Stimulated activated CD4-positive, alpha-beta T cell treated with anti-CD3 and anti-CD28 coated beads, Interleukin-2, amount 100 ng/mL, for 4 hours (primary cell): ENCODE data around the gene NAV2.

ENCODE experiments used
- DNase-seq: peaks from one replicate; pipeline ENCODE4 v3.0.0-alpha.2; 2020; ENCODE audit warnings: low read depth

Gene NAV2

DNA sequence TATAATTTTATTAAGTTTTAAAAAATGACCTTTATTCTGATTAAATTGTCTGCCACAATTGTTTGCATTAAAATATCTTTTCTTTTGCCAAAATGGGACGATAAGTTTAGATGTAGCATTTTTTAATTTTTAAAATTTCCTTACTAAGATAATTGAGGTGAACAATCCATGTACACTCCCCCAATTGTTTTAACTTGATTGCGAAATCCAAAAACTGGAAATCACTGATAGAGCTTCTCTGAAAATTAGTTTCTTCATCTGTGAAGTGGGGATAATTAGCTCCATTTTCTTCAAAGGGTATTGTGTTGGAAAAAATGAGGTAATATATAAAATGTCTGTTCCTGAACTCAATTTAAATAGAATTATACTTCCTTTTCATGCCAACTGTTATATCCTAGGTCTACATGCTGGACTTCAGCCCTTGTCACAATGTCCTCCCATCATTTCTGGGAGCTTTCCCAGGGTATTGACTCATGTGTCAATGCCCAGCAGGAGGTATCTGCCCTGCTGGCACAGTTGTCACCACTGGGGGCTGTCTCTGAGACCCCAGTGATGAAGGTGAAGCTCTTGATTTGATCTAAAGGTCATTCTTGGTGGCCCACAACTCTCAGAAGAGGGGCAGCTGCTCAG, 28.7 kb upstream of the NAV2 start:
- DNase-seq, result no peak

DNA sequence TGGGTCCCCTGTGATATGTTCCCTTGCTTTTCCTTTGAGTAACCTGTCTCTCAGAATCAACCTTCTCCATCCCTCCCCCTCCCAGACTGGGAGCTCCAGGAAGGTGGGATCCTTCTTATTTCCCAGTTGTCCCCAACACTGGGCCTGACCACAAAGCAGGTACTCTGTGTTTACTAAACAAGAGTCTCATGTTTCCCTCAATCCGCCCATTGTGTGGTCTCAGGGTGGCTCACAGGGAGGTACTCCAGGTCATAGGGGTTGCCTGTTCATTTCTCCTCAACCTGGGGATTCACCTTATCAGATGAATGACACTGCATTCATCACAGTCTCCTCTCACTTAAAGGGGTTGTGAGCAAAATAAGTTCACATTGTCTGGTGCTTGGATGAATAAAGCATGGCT, 26.4 kb upstream of the NAV2 start:
- DNase-seq, result no peak

DNA sequence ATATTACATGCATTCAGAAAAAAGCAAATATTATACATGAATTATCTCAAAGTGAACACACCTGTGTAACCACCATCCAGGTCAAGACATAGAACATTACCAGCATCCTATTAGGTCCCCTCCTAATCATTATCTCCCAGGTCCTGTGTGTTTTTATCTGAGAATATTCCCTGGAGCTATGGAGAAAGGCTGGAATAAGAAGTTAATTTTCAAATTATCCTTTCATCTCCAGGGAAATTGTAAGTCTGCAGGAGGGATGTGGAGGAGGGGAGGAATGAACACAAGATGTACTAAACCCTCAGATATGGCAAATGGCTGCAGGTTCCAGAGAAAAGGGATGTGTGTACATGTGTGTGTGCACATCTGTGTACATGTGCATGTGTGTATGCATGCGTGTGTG, 25.2 kb upstream of the NAV2 start:
- DNase-seq, result no peak

- DNase-seq, result no peak
Observed at GRCh38 chr11:19689281-19690000, 23.2 kb upstream of the NAV2 start.

GRCh38 chr11:19690885-19691284, 21.8 kb upstream of the NAV2 start:
- DNase-seq, result no peak

DNA sequence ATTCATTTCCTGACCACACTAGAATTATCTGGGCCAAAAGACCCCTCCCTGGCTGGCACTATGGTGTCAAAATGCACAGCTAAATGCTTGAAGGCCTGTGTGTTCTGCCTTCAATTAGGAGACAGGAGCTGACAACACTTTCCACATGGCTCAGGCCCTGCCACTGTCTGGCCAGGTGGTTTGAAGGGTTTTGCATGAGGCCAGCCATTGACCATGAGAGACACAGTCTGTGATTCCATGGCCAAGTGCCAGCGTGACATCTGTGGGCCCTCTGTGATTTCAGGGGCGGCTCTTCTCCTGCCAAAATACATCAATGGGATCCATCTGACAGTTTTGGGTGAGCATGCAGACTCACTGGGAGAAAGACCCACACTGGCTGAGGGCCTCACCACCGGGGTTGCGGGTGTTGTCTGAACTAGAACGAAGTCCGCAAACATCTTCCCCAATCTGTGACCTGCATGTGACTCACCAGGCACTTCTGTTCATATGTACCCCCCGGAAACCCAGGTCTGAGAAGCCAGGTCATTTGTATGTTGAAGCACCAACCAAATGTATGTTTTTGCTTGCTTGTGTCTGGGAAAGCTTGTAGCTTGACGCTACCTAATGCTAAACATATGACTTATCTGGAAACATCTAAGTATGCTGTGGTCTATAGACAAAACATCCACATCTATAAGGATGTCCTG, 20.7 kb upstream of the NAV2 start:
- DNase-seq, result no peak

- DNase-seq, result no peak
Observed at GRCh38 chr11:19693146-19693545, 19.5 kb upstream of the NAV2 start.

DNA sequence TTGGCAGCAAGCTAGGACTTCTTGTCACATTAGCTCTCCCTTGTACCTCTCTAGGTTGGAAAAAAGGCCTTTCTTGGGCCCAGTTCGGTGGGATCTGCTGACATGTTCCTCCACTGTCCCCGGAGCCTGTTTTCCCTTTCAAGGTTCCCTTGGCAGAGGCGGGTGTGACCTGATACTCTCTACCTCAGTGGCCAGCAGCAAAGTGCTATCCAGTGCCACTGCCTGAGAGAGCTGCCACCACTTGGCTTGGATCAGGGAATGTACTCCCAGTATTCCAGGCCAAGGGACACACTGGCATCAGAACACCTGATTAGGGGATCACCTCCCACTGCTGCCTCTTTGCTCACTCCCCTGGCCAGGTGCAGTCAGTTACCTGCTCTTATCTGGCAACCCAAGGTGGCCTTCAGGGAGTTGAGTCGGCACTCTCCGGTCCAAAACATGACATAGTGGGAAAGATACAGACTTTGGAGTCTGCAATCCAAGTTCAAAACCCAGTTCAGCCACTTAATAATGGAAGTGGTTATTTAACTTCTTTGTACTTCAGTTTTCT, 17.8 kb upstream of the NAV2 start:
- no peak for DNase-seq

DNA sequence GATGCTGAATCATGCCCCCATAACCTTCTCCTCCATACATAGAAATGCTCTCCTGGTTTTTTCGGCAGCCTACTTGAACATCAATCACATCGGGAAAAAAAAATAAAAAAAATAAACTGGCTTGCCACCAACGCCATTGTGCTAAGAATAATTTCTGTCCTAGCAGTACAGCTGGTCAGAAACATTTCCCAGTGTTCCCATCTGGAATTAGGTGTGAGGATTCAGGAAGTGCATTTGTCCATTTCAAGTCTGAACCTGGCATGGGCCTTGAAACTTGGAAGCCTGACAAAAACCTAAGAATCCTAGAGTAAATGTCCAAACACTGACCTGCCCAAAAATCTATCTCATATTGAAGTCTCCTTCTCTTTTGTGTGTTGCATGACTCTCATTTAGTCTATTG, 16.6 kb upstream of the NAV2 start:
- no peak for DNase-seq

GRCh38 chr11:19696904-19697303, 15.7 kb upstream of the NAV2 start:
- no peak for DNase-seq

- no peak for DNase-seq
Observed at GRCh38 chr11:19697721-19698121, 14.9 kb upstream of the NAV2 start.

- DNase-seq, result no peak
Observed at GRCh38 chr11:19698493-19699292, 13.9 kb upstream of the NAV2 start.

DNA sequence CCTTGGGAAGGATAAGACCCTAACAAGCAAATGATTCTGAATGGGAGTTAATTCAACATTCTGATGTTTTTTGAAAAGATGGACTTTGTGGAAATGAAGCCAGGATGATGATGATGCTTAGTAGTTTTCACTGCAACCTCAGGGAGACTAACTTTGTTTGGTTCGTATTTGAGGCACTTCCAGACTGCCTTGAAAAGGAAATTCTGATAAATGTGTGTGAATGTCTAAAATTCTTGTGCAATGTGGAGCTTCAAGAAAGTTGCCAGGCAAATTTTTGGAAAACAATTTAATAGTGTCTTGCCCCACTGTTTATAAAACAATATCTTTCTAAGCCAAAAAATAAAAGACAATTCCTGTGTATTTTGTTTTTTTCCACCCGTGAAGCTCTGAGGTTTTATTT, 11.2 kb upstream of the NAV2 start:
- no peak for DNase-seq

- no peak for DNase-seq
Observed at GRCh38 chr11:19702620-19703019, 10.0 kb upstream of the NAV2 start.

DNA sequence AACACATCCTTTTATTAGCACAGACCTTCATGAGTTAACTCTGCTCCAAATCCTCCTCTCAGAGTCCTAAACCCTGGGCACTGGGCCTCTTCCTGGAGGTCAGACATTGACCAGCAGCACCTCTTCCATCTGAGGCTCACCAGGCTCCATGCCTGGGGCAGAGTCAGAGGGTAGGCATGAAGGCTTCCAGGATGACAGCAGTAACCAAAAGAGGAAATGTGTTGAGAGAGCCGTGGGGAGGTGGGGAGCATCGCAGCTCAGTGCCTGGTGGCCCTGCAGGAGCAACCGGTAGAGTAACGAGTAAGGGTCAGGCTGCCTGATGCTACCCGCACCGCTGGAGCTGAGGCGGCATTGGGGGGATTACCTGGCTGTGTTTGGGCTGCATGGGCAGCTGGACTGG, 9.4 kb upstream of the NAV2 start:
- no peak for DNase-seq

- no peak for DNase-seq
Observed at GRCh38 chr11:19704213-19704612, 8.4 kb upstream of the NAV2 start.

GRCh38 chr11:19705936-19706335, 6.7 kb upstream of the NAV2 start:
- no peak for DNase-seq

DNA sequence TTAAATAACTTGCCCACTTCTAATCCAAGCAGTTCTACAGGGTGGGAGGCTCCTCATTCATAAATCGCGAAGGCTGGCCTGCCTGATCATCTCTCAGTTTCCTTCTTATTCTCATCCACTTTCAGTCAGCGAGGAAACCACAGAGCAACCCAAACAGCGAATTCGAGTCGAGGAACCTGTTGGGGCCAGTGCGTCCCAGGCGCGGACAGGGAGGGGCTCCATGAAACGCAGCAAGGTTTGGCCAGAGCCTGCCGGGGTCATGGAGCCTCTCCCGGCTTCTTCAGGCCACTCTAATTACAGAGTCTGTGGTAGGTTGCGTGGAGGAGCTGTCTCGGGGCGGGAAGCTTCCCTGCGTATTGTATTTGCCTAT, 741 bp upstream of the NAV2 start:
- DNase-seq, result no peak

- no peak for DNase-seq
Observed at GRCh38 chr11:19713196-19714021, 772 bp downstream of the NAV2 start.

GRCh38 chr11:19714022-19714386, 1.4 kb downstream of the NAV2 start:
- DNase-seq, result no peak
